ENCODE data around the gene KCNT1.

KCNT1 gene

DNA sequence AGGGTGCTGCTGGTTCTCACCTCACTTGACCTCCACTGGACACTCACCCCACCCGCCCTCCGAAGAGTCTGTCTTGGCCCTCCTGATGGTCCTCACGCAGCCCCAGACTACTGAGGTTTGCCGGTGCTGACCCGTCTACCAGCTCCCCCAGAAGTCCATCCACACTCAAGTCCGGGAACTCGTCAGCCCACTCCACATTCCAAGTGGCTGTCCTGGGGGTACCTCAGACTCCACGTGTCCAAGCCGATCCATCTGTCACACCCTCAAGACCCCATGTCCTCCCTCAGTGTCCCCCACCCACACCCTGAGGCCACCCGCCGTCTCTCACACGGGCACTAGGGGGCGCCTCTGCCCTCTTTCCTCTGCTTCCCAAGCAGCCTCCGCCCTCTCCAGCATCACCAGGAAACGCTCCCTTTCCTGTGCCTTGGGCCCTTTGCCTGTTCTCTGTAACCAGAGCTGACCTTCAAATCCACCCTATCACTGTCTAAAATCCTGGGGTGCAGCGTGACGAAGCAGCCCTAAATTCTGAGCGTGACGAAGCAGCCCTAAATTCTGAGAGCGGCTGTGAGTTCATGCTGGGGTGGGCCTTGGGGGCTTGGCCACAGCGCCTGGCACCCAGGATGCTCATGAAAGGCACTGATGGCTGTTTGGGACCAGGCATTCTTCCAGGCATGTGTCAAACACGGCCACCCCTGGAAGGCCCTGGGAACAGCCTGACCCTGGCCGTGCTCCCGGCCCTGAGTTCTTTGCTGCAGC, 95.7 kb downstream of the KCNT1 start:
- DNase-seq (ENCODE audit: low read depth), result no peak

DNA sequence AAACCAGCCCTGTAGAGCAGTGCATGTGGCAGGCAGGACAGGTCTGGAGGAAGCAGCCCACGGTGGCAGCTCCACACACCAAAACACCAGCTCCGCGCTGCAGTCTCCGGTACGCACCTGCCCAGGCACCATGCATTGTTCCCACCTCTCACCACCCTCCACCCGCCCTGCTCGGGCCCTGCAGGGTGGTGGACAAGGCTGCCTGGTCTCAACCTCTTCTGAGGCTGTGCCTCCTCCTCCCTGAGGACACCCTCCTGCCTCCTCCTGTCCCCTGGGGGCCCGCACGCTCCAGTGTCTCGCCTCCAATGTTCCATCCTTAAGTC, 96.2 kb downstream of the KCNT1 start:
- DNase-seq (ENCODE audit: low read depth), result no peak

DNA sequence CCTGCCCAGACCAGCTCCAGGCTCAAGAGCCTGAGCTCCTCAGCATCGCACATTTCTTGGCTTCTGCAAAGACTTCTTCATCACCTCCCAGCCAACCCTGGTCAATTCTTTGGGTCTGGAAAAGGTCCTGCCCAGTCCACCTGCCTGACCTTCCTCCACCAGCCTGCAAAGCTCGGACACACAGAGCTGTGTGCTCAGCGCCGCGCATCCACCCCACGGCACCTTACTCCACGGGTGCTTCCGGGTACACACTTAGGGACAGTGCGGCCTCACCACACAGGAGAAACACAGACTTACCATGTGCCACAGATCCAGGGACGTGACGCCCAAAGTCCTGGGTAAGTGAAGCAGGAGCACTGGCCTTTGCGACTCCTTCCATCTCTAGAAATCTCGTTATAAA, 97.3 kb downstream of the KCNT1 start:
- DNase-seq (ENCODE audit: low read depth), result no peak

DNA sequence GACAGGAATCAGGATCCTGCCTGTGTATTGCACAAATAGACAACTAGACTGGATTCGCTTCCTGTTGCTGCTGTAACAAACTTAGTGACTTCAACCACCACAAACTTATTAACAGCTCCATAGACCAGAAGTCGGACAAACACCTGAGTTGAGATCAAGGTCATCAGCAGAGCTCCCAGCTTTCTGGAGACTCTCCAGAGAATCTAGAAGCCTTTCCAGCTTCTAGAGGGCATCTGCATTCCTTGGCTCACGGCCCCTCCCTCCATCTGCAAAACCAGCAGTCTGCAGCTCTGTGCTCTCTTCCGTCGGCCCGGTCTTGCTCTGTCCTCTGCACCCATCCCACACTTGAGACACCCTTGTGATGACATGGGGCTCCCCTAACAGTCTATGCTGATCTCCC, 99.1 kb downstream of the KCNT1 start:
- no peak for DNase-seq (ENCODE audit: low read depth)

DNA sequence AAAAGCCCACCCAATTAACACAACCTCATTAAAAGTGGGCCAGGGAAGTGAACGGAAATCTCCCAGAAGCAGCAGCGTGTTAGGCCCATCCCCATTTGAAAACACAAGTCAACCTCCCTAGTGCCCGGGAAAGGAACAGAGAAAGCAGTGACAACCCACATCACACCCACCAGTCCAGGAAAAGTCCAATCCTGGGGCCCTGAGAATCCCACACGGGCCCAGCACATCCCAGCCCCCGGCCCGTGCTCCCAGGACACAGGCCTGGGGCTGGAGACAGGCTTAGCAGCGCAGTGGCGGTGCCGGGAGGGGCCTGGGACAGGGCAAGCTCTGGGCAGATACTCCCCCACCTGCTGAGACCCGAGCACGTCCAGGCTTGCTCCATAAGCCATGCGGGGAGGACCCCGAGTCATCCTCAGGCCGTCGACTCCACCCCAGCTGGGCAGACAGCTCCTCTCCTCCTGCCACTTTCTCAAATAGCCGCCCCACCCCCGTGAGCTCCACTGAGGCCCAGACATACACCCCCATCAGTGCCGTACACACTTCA, 101.0 kb downstream of the KCNT1 start:
- no peak for DNase-seq (ENCODE audit: low read depth)

DNA sequence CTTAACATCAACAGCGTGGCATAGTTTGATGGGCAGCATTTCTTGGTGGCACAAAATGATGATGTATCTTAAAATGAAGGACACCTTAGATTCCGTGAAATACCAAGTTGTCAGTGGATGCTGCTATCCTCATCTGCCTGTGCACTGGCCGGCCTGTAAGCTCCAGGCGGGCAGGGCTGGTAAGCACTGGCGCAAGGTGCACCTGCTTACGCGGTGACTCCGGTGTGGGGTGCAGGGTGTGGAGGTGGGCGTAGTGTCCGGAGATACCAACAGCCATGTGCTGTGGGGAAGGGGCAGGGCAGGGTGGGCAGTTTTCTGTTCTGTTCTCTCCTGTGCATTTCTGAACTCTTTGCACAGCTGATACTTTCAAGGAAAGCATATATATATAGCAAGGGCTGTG, 101.5 kb downstream of the KCNT1 start:
- DNase-seq (ENCODE audit: low read depth), result no peak

DNA sequence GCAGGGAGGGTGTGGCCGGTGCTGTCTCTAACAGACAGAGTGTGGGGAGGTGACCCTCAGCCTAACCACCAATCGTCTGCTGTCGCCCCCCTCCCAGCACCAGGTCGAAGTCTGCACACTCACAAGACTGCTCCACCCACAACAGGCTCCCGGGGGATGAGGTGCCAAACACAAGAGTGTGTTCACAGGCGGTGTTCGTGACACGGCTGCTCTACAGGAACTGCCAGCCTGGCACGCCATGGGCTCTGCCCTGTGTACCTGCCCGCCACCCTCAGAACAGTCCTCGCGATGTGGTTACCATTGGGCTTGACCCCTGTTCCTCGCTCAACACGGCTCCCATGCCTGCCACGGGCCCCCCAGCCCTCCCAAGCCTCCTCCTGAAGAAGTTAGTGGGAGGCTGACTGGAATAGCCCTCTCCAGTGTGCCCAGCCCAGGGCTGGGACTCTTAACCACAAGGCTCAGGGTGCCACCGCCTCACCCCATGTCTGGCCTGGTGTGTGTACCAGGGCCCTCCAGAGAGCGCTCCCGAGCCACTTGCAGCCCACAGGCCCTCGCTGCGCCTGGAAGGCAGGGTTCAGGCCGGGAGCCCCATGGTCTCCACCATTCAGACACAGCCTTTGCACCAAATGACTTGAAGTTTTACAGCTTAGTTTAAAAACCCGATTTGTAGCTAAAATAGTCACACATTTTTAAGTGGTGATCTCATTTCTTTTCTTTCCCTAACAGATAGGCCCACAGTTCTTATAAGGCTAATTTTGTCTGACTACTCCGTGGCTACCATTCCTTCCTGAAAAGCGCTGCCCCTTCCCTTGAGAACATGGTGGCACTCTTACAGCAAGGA, 102.8 kb downstream of the KCNT1 start:
- no peak for DNase-seq (ENCODE audit: low read depth)

DNA sequence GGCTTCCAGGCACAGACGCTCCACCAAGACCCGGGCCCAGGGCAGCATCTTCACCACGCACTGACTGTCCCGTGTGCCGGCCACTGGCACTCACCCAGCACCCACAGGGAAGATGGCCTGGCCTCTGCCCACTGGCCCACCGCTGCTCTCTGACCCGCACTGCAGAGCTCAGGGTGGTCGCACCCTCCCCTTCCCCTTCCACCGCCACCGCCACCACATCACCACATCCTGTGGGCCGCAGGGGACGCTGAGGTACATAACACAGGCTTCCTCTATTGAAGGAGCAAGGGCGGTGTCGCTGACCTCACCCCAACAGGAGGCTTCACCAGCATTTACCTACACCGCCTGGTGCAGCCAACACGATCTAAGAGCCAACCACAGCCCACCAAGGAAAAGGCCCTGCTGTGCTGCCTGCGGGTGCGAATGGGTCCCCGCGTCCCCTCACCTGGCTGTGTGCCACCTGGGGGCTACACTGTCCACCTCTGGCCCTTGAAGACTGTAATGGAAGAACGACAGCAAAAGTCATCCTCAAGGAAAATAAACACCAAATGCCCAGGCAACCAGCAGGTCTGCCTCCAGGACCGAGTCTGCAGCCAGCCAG, 103.5 kb downstream of the KCNT1 start:
- no peak for DNase-seq (ENCODE audit: low read depth)

DNA sequence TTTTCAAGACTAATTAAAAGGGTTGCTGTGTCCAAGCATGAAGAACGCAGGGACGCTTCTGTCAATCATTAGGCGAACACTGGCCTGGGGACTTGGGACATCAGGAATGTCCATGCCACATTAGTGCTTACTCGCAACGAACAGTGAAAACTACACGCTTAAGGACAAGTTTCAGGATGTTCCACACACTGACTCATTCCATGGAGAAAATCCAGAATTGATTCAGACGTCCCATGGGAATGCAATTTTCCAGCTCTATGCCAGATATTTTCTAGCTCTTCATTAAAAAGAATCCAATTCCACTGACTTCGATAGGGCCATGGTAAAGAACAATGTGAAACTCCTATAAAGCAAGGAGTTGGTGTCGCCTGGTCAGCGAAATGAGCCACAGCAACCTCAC, 107.2 kb downstream of the KCNT1 start:
- no peak for DNase-seq (ENCODE audit: low read depth)

DNA sequence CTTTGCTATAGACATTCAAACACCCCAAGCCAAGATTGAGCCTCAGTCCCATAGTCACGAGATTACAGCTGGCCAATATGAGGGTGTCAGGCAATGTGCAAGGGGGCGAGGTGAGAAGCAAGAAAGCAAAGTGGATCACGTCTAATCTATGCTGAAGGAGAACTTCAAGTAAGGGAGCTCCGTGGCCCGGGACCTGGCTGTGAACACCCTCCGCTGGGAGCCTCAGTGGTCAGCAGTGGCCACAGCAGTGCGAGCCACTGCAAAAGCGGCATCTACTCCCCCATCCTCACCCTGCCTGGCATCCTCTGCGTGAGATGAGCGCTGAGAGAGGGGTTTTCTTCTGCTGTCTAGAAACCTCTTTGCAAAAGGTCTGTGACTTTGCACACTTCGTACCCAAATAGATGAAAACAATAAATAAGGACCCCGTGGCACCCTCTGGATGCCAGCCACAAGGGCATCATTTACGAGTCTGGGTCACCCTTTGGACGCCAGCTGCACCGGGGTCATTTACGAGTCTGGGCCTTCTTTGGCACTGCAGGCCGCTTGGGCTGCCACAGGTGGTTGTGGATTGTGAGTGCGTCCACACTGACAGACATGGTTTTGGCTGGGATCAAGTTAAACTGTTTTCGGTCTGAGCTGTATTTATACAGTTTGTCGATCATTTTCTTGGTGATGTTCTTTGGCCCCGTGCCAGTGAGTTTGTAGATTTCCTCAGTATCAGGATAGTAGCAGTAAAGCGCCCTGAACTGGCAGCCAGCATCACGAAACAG, 109.0 kb downstream of the KCNT1 start:
- DNase-seq (ENCODE audit: low read depth), result no peak

DNA sequence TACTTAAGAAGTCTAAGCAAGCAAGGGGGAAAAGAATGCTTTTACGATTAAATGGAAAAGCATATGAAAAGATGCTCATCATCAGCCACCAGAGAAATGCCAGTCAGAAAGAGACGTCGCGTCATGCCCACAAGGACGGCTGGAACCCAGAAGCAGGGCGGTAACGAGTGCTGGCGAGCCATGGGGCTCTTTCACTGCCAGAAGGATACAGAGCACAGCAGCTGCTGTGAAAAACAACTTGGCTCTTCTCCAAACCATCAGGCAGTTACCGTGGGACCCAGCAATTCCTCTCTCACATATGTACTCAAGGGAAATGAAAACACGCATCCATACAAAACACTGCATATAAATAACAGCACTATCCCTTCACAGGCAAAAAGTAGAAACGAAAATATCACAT, 109.8 kb downstream of the KCNT1 start:
- no peak for DNase-seq (ENCODE audit: low read depth)

DNA sequence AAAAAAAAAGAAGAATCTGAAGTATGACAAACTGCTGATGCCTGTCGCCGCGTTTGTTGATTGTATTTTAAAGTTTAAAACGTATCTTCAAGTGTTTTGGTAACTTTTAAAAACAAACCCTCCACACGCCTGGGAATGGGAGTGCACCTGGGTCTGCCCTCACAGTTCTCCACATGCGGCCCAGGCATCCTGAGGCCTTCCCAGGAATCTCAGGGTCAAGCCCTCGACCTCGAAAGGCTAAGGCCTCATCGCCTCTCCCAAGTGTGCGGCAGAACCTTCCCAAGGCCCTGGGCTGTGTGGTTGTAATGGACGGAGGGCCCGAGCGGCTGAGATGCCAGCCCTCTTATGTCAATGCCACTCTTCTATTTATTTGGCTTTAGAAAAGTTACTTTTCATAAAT, 111.0 kb downstream of the KCNT1 start:
- no peak for DNase-seq (ENCODE audit: low read depth)

DNA sequence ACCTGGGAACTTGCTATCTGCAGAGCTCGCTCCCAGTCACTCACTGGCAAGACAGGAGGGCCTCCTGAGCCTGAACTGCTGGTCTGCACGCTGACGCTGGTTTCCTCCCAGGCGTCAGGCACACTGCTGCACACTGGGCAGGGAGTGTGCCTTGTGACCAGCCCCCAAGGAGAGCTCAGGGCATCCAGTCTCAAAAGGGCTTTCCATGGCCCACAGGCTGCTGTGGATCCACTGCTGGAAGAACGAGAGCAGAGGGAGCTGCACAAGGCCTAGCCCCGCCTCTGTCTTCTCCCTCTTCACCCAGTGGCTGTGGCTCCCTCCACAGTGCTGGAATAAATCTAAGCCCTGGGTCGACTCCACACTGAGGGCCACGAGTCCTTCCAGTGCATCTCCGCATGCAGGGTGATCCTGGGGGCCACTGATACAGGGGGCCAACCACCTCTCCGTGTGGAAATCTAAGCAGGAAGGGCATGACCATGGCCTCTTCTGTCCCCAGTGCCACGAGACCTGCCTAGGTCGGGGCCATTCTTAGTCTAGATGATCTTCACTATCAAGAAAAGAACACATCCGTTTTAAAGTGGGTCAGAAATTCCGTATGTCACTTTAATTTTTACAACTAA, 111.8 kb downstream of the KCNT1 start:
- no peak for DNase-seq (ENCODE audit: low read depth)

DNA sequence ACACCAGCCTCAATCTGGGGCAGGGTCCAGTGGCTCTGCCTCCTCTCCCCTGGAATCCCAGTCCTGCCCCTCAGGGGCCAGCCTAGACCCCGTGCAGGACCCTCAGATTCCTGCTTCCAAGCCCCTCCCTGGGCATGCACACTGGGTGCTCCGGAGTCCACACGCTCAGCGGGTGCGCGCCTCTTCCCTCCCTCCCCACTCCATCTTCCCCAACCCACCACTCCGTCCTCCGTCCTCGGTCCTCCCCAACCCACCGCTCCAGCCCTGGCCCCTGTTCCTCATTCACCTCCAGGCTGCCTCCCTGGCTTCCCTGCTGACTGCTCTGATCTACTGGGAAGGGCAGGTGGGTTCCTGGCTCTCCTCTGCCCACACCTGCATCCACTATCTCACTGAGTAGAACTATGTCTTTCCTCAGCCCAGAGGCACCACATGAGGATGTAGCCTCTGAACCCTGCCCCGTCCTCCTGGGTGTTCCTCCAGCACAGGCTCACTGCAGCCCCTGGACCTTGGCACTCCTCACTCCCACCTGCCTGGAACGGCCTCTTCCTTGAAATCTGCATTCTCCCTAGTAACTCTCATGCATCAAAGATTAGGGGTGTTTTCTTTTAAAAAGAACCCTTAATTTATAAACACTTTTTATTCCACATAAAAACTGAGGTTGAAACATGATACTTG, 112.6 kb downstream of the KCNT1 start:
- no peak for DNase-seq (ENCODE audit: low read depth)

DNA sequence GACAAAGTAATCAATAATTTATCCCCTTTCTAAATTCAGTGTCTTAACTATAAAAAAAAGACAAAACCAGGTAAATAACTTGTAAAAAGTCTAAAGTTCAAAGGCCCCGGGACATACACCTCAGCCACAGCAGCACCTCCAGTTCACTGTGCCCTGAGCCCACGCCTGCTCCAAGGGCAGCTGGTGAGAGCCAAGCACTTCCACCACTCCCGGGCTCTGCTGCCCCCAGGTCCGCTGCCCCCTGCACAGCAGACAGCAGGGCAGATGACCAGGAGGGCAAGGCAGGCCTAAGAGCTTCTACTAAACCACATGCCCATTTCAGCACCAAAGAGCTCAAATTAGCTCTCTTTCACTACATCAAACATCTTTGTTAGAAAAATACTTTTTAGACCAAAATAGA, 113.4 kb downstream of the KCNT1 start:
- no peak for DNase-seq (ENCODE audit: low read depth)

DNA sequence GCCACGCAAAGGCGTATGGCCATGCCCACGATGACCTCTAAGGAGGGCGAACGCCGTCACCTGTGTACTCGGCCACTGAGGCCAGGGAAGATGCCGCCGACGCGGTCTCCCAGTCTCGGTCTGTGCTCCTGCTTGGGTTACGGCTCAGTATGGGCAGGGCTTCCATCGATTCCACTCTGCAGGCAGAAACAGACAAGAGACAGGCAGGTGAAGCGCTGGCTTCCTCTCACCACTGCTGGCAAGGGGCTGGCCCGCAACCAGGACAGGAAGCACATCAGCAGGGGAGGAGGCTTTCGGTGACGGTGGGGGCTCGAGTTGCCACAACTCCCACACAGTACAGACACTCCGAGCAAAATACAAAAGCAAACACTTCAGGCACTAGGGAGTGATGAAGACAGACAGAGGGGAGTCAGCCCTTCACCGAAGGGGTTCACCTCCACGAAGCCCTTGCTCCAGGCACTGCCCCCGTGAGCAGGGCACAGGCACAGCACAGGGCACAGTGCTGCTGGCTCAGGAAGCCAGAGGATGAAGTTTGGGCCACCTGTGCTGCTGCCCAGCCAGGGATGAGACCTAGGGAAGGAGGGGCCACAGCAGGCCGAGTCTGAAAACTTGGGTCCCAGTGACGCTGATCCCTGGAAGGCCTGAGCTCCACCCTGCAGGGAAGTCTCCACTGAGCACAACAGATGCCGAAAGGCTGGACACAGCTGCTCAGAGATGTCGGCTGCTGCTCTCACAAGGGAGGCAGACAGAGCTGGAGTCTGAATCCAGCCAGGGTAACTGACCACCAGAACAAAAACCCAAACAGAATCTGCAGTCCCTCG, 114.1 kb downstream of the KCNT1 start:
- no peak for DNase-seq (ENCODE audit: low read depth)

DNA sequence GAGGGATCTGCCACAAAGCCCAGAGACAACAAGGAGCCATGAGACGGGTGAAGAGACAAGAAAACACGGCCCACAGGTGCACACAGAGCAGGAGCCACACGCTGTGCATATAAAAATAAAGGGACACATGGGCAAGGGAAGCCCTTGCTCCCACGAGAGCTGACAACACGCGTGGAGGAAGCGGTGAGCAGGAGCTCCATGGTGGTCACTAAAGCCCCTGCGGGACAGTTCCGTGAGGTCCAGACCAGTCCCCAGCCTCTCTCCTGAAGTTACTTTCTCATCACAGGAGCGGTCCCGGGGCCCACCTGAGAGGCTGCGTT, 114.6 kb downstream of the KCNT1 start:
- DNase-seq (ENCODE audit: low read depth), result no peak

DNA sequence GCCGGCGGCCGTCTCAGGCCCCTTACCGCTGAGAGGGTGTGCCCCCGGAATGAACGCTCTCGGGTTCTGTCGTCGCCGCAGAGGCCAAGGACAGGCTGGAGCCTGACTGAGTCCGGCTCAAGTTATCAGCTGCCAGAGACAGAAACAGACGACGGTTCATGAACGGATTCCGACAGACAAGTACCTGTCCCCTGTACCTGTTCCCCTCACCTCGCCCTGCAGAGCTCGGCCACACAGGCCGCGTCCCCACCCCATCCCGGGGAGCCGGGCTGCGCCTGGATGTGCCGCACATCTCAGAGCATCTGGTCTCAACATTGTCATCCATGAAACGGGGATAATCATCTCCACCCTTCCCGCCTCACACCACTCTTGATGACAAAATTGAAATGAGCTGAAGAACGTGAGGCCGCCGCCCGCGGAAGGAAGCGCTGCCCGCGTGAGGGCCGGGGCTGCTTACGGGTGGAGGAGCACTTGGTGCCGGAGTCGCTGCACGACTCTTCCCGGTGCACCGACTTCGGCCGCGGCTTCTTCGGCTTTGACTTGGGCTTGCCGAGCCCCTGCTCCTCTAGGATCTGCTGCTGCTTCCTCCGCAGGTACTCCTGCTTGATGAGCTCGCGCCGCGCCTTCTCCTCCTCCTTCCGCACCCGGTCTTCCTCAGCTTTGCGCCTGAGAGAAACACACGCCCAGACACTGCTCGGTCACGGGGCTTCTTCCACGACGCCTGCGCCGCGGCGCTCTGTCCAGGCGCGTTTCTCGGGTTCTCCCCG, 116.1 kb downstream of the KCNT1 start:
- no peak for DNase-seq (ENCODE audit: low read depth)

DNA sequence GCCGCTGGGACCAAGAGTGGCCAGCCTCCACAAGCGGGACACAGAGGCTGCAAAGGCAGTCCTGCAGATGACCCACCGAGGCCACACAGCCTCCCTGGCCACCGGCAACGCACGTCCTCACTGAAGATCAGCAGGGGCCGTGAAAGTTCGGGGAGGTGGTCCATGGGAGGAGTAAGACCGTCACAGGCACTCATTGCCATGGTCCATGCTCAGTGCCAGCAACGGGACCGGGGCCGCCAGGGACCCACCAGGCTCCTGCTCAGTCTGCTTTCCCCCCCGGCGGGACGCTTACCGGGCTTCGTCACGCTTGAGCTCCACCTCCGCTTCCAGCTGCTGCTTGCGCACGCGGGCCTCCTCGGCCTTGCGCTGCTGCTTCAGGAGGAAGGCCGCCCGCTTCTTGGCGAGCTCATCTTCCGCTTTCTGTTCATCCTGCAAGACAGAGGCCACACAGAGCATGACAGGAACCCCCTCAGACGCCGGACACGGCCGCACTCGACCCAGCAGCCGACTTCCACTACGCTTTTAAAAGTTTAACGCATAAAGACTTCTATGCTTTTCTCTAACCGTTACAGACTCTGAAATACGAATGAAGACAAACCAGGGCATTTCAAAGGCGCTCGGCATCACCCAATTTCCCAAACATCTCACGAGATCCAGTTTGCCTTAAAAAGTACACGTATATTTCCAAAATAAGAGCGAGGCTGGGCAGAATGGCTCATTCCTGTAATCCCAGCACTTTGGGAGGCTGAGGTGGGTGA, 116.9 kb downstream of the KCNT1 start:
- no peak for DNase-seq (ENCODE audit: low read depth)
